SK-N-SH treated with all-trans-retinoic acid at 6 μM for 48 hours (cell line): ENCODE data around the gene TLCD2.
"Not testable (repeated sequence)": the region's sequence is repeated elsewhere in the genome, so short reads cannot be mapped to it uniquely, and the experiment has no call there.

Experiments
- ATAC-seq: fragments of 200-7000 bp; cut with Tn5 transposase; 3 replicates; pipeline ENCODE4 v1.9.1; 2020; ENCODE audit warnings: mild to moderate bottlenecking, moderate library complexity
- ARNTL ChIP-seq: fragments of 450-650 bp; formaldehyde crosslinking; IDR thresholded peaks from 2 replicates; pipeline ENCODE4 v1.5.0; 2020; ENCODE audit warnings: low read depth, mild to moderate bottlenecking, moderate library complexity, borderline replicate concordance
- BACH2 ChIP-seq: fragments of 250-450 bp; sonication (Bioruptor Pico); IDR thresholded peaks from 2 replicates; pipeline ENCODE4 v1.9.0; 2021; ENCODE audit warnings: mild to moderate bottlenecking, borderline replicate concordance
- CREB5 ChIP-seq: fragments of 250-450 bp; sonication (Bioruptor Pico); IDR thresholded peaks from 2 replicates; pipeline ENCODE4 v1.5.1; 2020; ENCODE audit warnings: low read depth, mild to moderate bottlenecking, moderate library complexity
- CSDC2 ChIP-seq: fragments of 250-450 bp; sonication (Bioruptor Pico); IDR thresholded peaks from 2 replicates; pipeline ENCODE4 v1.5.0; 2020; ENCODE audit warnings: mild to moderate bottlenecking, moderate library complexity
- CSRNP3 ChIP-seq: fragments of 250-450 bp; sonication (Bioruptor Pico); IDR thresholded peaks from 2 replicates; pipeline ENCODE4 v1.5.1; 2021; ENCODE audit warnings: mild to moderate bottlenecking, moderate library complexity
- ESRRG ChIP-seq: fragments of 250-450 bp; sonication (Bioruptor Pico); IDR thresholded peaks from 2 replicates; pipeline ENCODE4 v1.6.1; 2021; ENCODE audit warnings: mild to moderate bottlenecking
- GLIS3 ChIP-seq: fragments of 250-450 bp; sonication (Bioruptor Pico); IDR thresholded peaks from 2 replicates; pipeline ENCODE4 v1.5.0; 2020; ENCODE audit warnings: mild to moderate bottlenecking, moderate library complexity
- ISL1 ChIP-seq: fragments of 250-450 bp; sonication (Bioruptor Pico); IDR thresholded peaks from 2 replicates; pipeline ENCODE4 v2.1.2; 2022; ENCODE audit warnings: mild to moderate bottlenecking, moderate library complexity
- OSR1 ChIP-seq: fragments of 250-450 bp; sonication (Bioruptor Pico); IDR thresholded peaks from 2 replicates; pipeline ENCODE4 v1.8.0; 2022; ENCODE audit warnings: moderate library complexity, mild to moderate bottlenecking, inconsistent platforms
- PATZ1 ChIP-seq: fragments of 250-450 bp; sonication (Bioruptor Pico); IDR thresholded peaks from 2 replicates; pipeline ENCODE4 v1.8.0; 2020; ENCODE audit warnings: mild to moderate bottlenecking, moderate library complexity, borderline replicate concordance
- PPARA ChIP-seq: fragments of 250-450 bp; sonication (Bioruptor Pico); IDR thresholded peaks from 2 replicates; pipeline ENCODE4 v1.5.0; 2020; ENCODE audit warnings: mild to moderate bottlenecking, borderline replicate concordance
- RARB ChIP-seq: fragments of 250-450 bp; sonication (Bioruptor Pico); IDR thresholded peaks from 2 replicates; pipeline ENCODE4 v1.8.0; 2021; ENCODE audit warnings: mild to moderate bottlenecking, moderate library complexity
- SNAI2 ChIP-seq: fragments of 250-450 bp; sonication (Bioruptor Pico); IDR thresholded peaks from 2 replicates; pipeline ENCODE4 v1.5.0; 2020; ENCODE audit warnings: mild to moderate bottlenecking, moderate library complexity
- TCF4 ChIP-seq: fragments of 250-450 bp; sonication (Bioruptor Pico); IDR thresholded peaks from 2 replicates; pipeline ENCODE4 v1.8.0; 2021; ENCODE audit warnings: mild to moderate bottlenecking, moderate library complexity, borderline replicate concordance
- TOX ChIP-seq: fragments of 250-450 bp; sonication (Bioruptor Pico); IDR thresholded peaks from 2 replicates; pipeline ENCODE4 v1.8.0; 2021; ENCODE audit warnings: mild to moderate bottlenecking, moderate library complexity, borderline replicate concordance
- ZC3H10 ChIP-seq: fragments of 250-450 bp; sonication (Bioruptor Pico); IDR thresholded peaks from 2 replicates; pipeline ENCODE4 v1.5.1; 2021; ENCODE audit warnings: mild to moderate bottlenecking, moderate library complexity
- ZFP3 ChIP-seq: fragments of 250-450 bp; sonication (Bioruptor Pico); IDR thresholded peaks from 2 replicates; pipeline ENCODE4 v1.5.0; 2020; ENCODE audit warnings: mild to moderate bottlenecking, moderate library complexity
- ZFP30 ChIP-seq: fragments of 450-650 bp; formaldehyde crosslinking; IDR thresholded peaks from 2 replicates; pipeline ENCODE4 v1.5.0; 2022; ENCODE audit warnings: mild to moderate bottlenecking, moderate library complexity
- ZNF565 ChIP-seq: fragments of 450-650 bp; formaldehyde crosslinking; conservative IDR thresholded peaks from 2 replicates; pipeline ENCODE4 v1.5.0; 2020; ENCODE audit warnings: low read depth, mild to moderate bottlenecking, moderate library complexity
- ZNF70 ChIP-seq: fragments of 450-650 bp; formaldehyde crosslinking; IDR thresholded peaks from 2 replicates; pipeline ENCODE4 v1.5.0; 2020; ENCODE audit warnings: mild to moderate bottlenecking, moderate library complexity
- ZNF8 ChIP-seq: fragments of 450-650 bp; formaldehyde crosslinking; IDR thresholded peaks from 2 replicates; pipeline ENCODE4 v1.5.0; 2020; ENCODE audit warnings: mild to moderate bottlenecking, moderate library complexity

The TLCD2 gene

GRCh38 chr17:1693339-1693738 is 16.8 kb downstream of the TLCD2 start (continued):
- TF ChIP-seq PPARA (CRISPR knock-in tag): no peak
- no peak for TF ChIP-seq GLIS3

GRCh38 chr17:1690544-1691221 is 19.5 kb downstream of the TLCD2 start:
- TF ChIP-seq CSDC2: no peak
- TF ChIP-seq ZNF565 (CRISPR knock-in tag): no peak
- TF ChIP-seq ZNF8: no peak
- TF ChIP-seq ZFP30 (CRISPR knock-in tag): no peak
- TF ChIP-seq ARNTL (CRISPR knock-in tag): no peak
- no peak for TF ChIP-seq RARB (CRISPR knock-in tag)
- TF ChIP-seq ISL1 (CRISPR knock-in tag): no peak
- ATAC-seq: no peak

GRCh38 chr17:1688405-1688804 is 21.8 kb downstream of the TLCD2 start:
- ATAC-seq: not testable (repeated sequence)

GRCh38 chr17:1686086-1686485 is 24.1 kb downstream of the TLCD2 start:
- ATAC-seq: no peak
- no peak for TF ChIP-seq SNAI2
- no peak for TF ChIP-seq PPARA (CRISPR knock-in tag)
- TF ChIP-seq ESRRG (CRISPR knock-in tag): no peak
- TF ChIP-seq ZFP30 (CRISPR knock-in tag): no peak
- TF ChIP-seq CREB5 (CRISPR knock-in tag): no peak
- no peak for TF ChIP-seq ZC3H10
- no peak for TF ChIP-seq TOX
- no peak for TF ChIP-seq ISL1 (CRISPR knock-in tag)
- TF ChIP-seq TCF4 (CRISPR knock-in tag): no peak
- no peak for TF ChIP-seq ZNF565 (CRISPR knock-in tag)
- TF ChIP-seq ZNF8: no peak
- TF ChIP-seq GLIS3: no peak

GRCh38 chr17:1684378-1685189 is 25.6 kb downstream of the TLCD2 start, which contains the start of gene PRPF8:
TSS of gene PRPF8 (minus strand) at chr17:1684867. CDS start at chr17:1684571, 296 bp downstream.
- peak; percentile 99 for ATAC-seq
- TF ChIP-seq ZC3H10: no peak
- TF ChIP-seq PATZ1 (CRISPR knock-in tag): no peak
- no peak for TF ChIP-seq CSRNP3 (CRISPR knock-in tag)
- TF ChIP-seq CSDC2: no peak
- TF ChIP-seq SNAI2: no peak
- TF ChIP-seq, all 23 proteins: peak for 0

- TF ChIP-seq TOX (no peak), ZNF8 (no peak), ZNF70 (CRISPR knock-in tag) (no peak), ESRRG (CRISPR knock-in tag) (no peak), ISL1 (CRISPR knock-in tag) (no peak), ZFP3 (CRISPR knock-in tag) (no peak), GLIS3 (no peak), ZC3H10 (no peak), TCF4 (CRISPR knock-in tag) (no peak), BACH2 (no peak), CSDC2 (no peak), ZNF565 (CRISPR knock-in tag) (no peak), ZFP30 (CRISPR knock-in tag) (no peak), OSR1 (CRISPR knock-in tag) (no peak), RARB (CRISPR knock-in tag) (no peak)
These were observed 26.7 kb downstream of the TLCD2 start for GRCh38 chr17:1683459-1683858.

More at GRCh38 chr17:1683459-1683858, 26.7 kb downstream of the TLCD2 start:
- no peak for ATAC-seq
